Prostate gland (tissue), 2 donors: ENCODE results near the gene KIF26B.

Experiments
- CTCF ChIP-seq, 4 experiments: fragments of 200-600 bp in 2 of 4; fragments of 450-650 bp in 2 of 4; sonication (generic) in 2 of 4; IDR thresholded peaks; 1 replicate in 3 of 4; 2 replicates in 1 of 4; pipeline ENCODE4 v1.5.1; 2016 to 2019; ENCODE audit warnings: antibody characterized with exemption in 4 of 4, mild to moderate bottlenecking in 2 of 4, moderate library complexity in 2 of 4
- POLR2A ChIP-seq: fragments of 450-650 bp; IDR thresholded peaks from one replicate; pipeline ENCODE4 v1.6.1; 2016; ENCODE audit warnings: antibody characterized with exemption, mild to moderate bottlenecking

GRCh38 chr1:245437369-245438062 is 282.7 kb downstream of the KIF26B start:
- TF ChIP-seq POLR2A (no peak), CTCF (IDR thresholded peaks at IDR 0.05) (no peak)
